ENCODE measurements around the gene ATOH8. TPM values are rescaled to one million over a fixed set of nuclear protein-coding genes. Genes with fewer than 3 reads are reported as not detected.

ATOH8 gene
- total RNA-seq, 3 donors from 2014 or later, result 1.9 to 8.7 (median 2.8) TPM

GRCh38 chr2:85759257-85759613, 5.4 kb downstream of the ATOH8 start:
- ATAC-seq (no peak), DNase-seq (no peak)
- intact Hi-C loops (cut with DNase I, micrococcal nuclease), result no loop called here
- H3K4me3 ChIP-seq, result no peak overlapping the region
- peaks cover 33% of the 10 kb centered on the region for H3K4me1 ChIP-seq (ENCODE audit: low read depth)
- TF ChIP-seq CTCF (IDR thresholded peaks at IDR 0.05), result no peak
- no peaks in the 10 kb centered on the region for H3K36me3 ChIP-seq (ENCODE audit: low read depth)
- no peaks in the 10 kb centered on the region for H3K9me3 ChIP-seq

- intact Hi-C loops (cut with DNase I, micrococcal nuclease), result no loop called here
- no peak overlapping the region for H3K4me3 ChIP-seq
- peak in 1 of 3 donors; percentile 24 for DNase-seq
- no peak for ATAC-seq
- peaks cover 21% of the 10 kb centered on the region for H3K4me1 ChIP-seq (ENCODE audit: low read depth)
- no peaks in the 10 kb centered on the region for H3K36me3 ChIP-seq (ENCODE audit: low read depth)
- TF ChIP-seq CTCF (IDR thresholded peaks at IDR 0.05), result no peak
- H3K9me3 ChIP-seq, result no peaks in the 10 kb centered on the region
Measured at GRCh38 chr2:85760371-85760770, 6.6 kb downstream of the ATOH8 start.

DNA sequence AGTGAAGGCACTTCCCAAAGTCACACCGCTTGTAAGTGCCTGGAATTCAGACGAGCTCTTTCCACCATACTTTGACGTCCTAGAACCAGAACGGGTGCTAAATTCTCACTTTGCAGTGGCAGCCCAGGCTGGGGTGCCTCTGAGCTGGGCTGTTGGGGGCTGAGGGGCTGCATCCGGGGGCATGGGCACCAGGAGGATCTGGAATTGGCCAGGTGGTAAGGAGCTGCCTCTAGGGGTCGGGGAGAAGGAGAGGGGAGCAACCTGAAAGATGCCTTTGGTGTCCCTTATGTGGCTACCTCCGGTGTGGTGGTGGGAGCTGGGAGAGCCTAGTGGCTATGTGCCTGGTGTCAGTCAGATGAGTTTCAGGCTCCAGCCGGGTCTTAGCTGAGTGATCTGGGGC, 7.1 kb downstream of the ATOH8 start:
- DNase-seq, result peak in 1 of 3 donors; percentile 19
- Histone ChIP-seq H3K4me1 (ENCODE audit: low read depth) (peaks cover 19% of the 10 kb centered on the region), H3K4me3 (no peak overlapping the region), H3K36me3 (ENCODE audit: low read depth) (no peaks in the 10 kb centered on the region), H3K9me3 (no peaks in the 10 kb centered on the region)
- ATAC-seq, result no peak
- intact Hi-C loops (cut with DNase I, micrococcal nuclease), result no loop called here
- TF ChIP-seq CTCF (IDR thresholded peaks at IDR 0.05), result no peak

DNA sequence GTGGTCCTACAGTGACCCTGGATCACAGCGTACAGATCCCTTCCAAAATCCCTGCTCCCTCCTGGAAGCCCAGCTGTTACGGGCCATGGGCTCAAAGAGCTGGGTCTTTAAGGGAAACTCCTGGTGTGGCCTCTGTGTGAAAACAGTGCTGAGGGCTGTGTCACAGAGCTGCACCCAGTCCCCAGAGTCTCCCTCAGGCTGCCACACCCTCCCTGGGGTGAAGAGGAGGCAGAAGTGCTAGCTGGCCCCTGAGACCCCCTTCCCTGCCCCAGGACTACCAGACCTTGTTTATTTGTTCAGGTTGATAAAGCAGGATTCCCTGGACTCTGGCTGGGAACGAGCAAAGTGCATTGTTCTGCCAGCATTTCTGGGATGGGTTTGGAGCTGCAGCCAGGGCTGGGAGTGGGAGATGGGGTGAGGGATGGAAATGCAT, 7.7 kb downstream of the ATOH8 start:
- H3K4me1 ChIP-seq (ENCODE audit: low read depth), result peaks cover 15% of the 10 kb centered on the region

GRCh38 chr2:85761946-85762345, 8.2 kb downstream of the ATOH8 start:
- no peak overlapping the region for H3K4me3 ChIP-seq
- TF ChIP-seq CTCF (IDR thresholded peaks at IDR 0.05), result no peak
- DNase-seq (no peak), ATAC-seq (no peak)
- peaks cover 11% of the 10 kb centered on the region for H3K4me1 ChIP-seq (ENCODE audit: low read depth)
- intact Hi-C loops (cut with DNase I, micrococcal nuclease), result no loop called here
- H3K9me3 ChIP-seq, result no peaks in the 10 kb centered on the region
- no peaks in the 10 kb centered on the region for H3K36me3 ChIP-seq (ENCODE audit: low read depth)

More for the DNA sequence above, 7.7 kb downstream of the ATOH8 start:
- intact Hi-C loops (cut with DNase I, micrococcal nuclease), result no loop called here
- Histone ChIP-seq H3K36me3 (ENCODE audit: low read depth) (no peaks in the 10 kb centered on the region), H3K4me3 (no peak overlapping the region), H3K9me3 (no peaks in the 10 kb centered on the region)
- no peak for ATAC-seq
- peak in 1 of 3 donors; percentile 14 for DNase-seq
- TF ChIP-seq CTCF (IDR thresholded peaks at IDR 0.05), result no peak

DNA sequence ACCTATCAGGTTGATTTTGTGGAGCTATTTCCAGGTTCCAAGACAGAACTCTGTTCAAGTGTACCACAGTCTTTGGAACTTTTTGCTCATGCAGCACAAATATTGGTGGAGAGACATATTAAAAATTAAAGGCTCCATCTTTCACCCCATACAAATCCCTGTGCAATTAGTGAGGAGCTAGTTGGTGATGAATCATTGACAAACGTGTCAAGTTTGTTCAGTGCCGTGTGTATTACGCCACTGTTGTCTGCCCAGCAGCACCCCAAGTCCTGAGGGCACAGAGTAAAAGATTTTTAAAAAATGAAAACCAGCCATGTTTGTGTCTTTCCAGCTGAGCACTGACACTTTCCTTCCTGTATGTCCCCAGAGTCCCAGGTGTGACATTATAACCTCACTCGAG, 9.3 kb downstream of the ATOH8 start:
- no peaks in the 10 kb centered on the region for H3K9me3 ChIP-seq
- peaks cover 3% of the 10 kb centered on the region for H3K4me1 ChIP-seq (ENCODE audit: low read depth)
- no peaks in the 10 kb centered on the region for H3K36me3 ChIP-seq (ENCODE audit: low read depth)
- TF ChIP-seq CTCF (IDR thresholded peaks at IDR 0.05), result no peak
- no peak for ATAC-seq
- no peak for DNase-seq
- no peak overlapping the region for H3K4me3 ChIP-seq
- intact Hi-C loops (cut with DNase I, micrococcal nuclease), result no loop called here
